Epithelial cell of alveolus of lung (primary cell): ENCODE data around the gene KRT39. TPM values are rescaled to one million over a fixed set of nuclear protein-coding genes. Genes with fewer than 3 reads are reported as not detected.

Experiments
- total RNA-seq: library from RNA; depleted of rRNA; stranded (reverse); fragments of >200 nt; gene quantifications from 2 replicates; pipeline ENCODE4 v1.2.1, GENCODE V29; 2015

Gene KRT39
- 0.52 TPM in 1 of 2 replicates, not detected in the other for total RNA-seq

GRCh38 chr17:40966848-40967247 lies at the start of gene KRT39:
TSS of gene KRT39 (minus strand) at chr17:40966948. CDS start at chr17:40966856, 92 bp downstream.

GRCh38 chr17:41008811-41009210 lies 42.1 kb upstream of the KRT39 start, which contains the start of gene KRTAP3-1:
TSS of gene KRTAP3-1 (minus strand) at chr17:41009128. CDS start at chr17:41009074, 54 bp downstream.

GRCh38 chr17:40999563-40999962 lies 32.8 kb upstream of the KRT39 start, which contains the start of gene KRTAP3-2:
TSS of gene KRTAP3-2 (minus strand) at chr17:40999906. CDS start at chr17:40999853, 53 bp downstream.

GRCh38 chr17:40993839-40994238 lies 27.1 kb upstream of the KRT39 start, which contains the start of gene KRTAP3-3:
TSS of gene KRTAP3-3 (minus strand) at chr17:40994164. CDS start at chr17:40994097, 67 bp downstream.

GRCh38 chr17:40984226-40984625 lies 17.5 kb upstream of the KRT39 start, which contains the start of gene KRT40:
TSS of gene KRT40 (minus strand) at chr17:40984326. CDS start at chr17:40984273, 53 bp downstream.

GRCh38 chr17:40937384-40937819 lies 29.3 kb downstream of the KRT39 start, which contains the start of gene KRT23:
TSS of gene KRT23 (minus strand) at chr17:40937646. CDS start at chr17:40936603, 1,043 bp downstream.

Other genes starting within 250 kb of the KRT39 start
- gene KRT25, start 211.6 kb downstream of the KRT39 start, total RNA-seq = not detected in 2 replicates
- not detected in 2 replicates for gene KRT26, start 194.7 kb downstream of the KRT39 start, total RNA-seq
- gene KRT27, start 184.4 kb downstream of the KRT39 start, total RNA-seq = not detected in 2 replicates
- not detected in 2 replicates for gene KRT28, start 167.0 kb downstream of the KRT39 start, total RNA-seq
- gene KRT10, start 144.3 kb downstream of the KRT39 start, total RNA-seq = 24.4 and 33.1 TPM in 2 replicates
- gene KRT12, start 99.7 kb downstream of the KRT39 start, total RNA-seq = not detected in 2 replicates
- not detected in 2 replicates for gene KRT20, start 81.7 kb downstream of the KRT39 start, total RNA-seq
- gene KRT23, start 29.3 kb downstream of the KRT39 start, total RNA-seq = under 0.01 TPM in 1 of 2 replicates, not detected in the other
- not detected in 2 replicates for gene KRT40, start 17.4 kb upstream of the KRT39 start, total RNA-seq
- gene KRTAP3-3, start 27.2 kb upstream of the KRT39 start, total RNA-seq = not detected in 2 replicates
- gene KRTAP3-2, start 33.0 kb upstream of the KRT39 start, total RNA-seq = not detected in 2 replicates
- gene KRTAP3-1, start 42.2 kb upstream of the KRT39 start, total RNA-seq = not detected in 2 replicates
- gene KRTAP1-5, start 60.3 kb upstream of the KRT39 start, total RNA-seq = 10.1 TPM in 1 of 2 replicates, not detected in the other
- gene KRTAP1-4, start 63.2 kb upstream of the KRT39 start, total RNA-seq = not detected in 2 replicates
- gene KRTAP1-3, start 67.9 kb upstream of the KRT39 start, total RNA-seq = not detected in 2 replicates
- gene KRTAP1-1, start 74.5 kb upstream of the KRT39 start, total RNA-seq = not detected in 2 replicates
- not detected in 2 replicates for gene KRTAP2-1, start 80.4 kb upstream of the KRT39 start, total RNA-seq
- gene KRTAP2-2, start 88.3 kb upstream of the KRT39 start, total RNA-seq = not detected in 2 replicates
- gene KRTAP2-3, start 93.2 kb upstream of the KRT39 start, total RNA-seq = 1.9 TPM in 1 of 2 replicates, not detected in the other
- gene KRTAP2-4, start 98.9 kb upstream of the KRT39 start, total RNA-seq = not detected in 2 replicates
- gene KRTAP4-7, start 117.2 kb upstream of the KRT39 start, total RNA-seq = not detected in 2 replicates
- not detected in 2 replicates for gene KRTAP4-8, start 131.2 kb upstream of the KRT39 start, total RNA-seq
- not detected in 2 replicates for gene KRTAP4-16, start 135.3 kb upstream of the KRT39 start, total RNA-seq
- not detected in 2 replicates for gene KRTAP4-9, start 138.4 kb upstream of the KRT39 start, total RNA-seq
- not detected in 2 replicates for gene KRTAP4-11, start 151.4 kb upstream of the KRT39 start, total RNA-seq
- gene KRTAP4-12, start 157.2 kb upstream of the KRT39 start, total RNA-seq = not detected in 2 replicates
- gene KRTAP4-6, start 173.6 kb upstream of the KRT39 start, total RNA-seq = not detected in 2 replicates
- not detected in 2 replicates for gene KRTAP4-5, start 182.9 kb upstream of the KRT39 start, total RNA-seq
- not detected in 2 replicates for gene KRTAP4-4, start 193.8 kb upstream of the KRT39 start, total RNA-seq
- gene KRTAP4-3, start 201.3 kb upstream of the KRT39 start, total RNA-seq = not detected in 2 replicates
- not detected in 2 replicates for gene KRTAP4-2, start 211.3 kb upstream of the KRT39 start, total RNA-seq
- gene KRTAP4-1, start 218.0 kb upstream of the KRT39 start, total RNA-seq = 0.13 TPM in 1 of 2 replicates, not detected in the other
- gene KRTAP9-1, start 222.9 kb upstream of the KRT39 start, total RNA-seq = not detected in 2 replicates